Activated CD4-positive, alpha-beta T cell treated with anti-CD3 and anti-CD28 coated beads, Interleukin-2, amount 50 U/mL, for 4 hours (primary cell): ENCODE results near the gene THRA.
A peak's percentile ranks its signal among the peaks of the same experiment; 100 is the strongest.

ENCODE experiments used
- DNase-seq, 2 experiments: peaks; one replicate each; pipeline ENCODE4 v3.0.0-alpha.2; 2020

THRA gene, protein sequence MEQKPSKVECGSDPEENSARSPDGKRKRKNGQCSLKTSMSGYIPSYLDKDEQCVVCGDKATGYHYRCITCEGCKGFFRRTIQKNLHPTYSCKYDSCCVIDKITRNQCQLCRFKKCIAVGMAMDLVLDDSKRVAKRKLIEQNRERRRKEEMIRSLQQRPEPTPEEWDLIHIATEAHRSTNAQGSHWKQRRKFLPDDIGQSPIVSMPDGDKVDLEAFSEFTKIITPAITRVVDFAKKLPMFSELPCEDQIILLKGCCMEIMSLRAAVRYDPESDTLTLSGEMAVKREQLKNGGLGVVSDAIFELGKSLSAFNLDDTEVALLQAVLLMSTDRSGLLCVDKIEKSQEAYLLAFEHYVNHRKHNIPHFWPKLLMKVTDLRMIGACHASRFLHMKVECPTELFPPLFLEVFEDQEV

DNA sequence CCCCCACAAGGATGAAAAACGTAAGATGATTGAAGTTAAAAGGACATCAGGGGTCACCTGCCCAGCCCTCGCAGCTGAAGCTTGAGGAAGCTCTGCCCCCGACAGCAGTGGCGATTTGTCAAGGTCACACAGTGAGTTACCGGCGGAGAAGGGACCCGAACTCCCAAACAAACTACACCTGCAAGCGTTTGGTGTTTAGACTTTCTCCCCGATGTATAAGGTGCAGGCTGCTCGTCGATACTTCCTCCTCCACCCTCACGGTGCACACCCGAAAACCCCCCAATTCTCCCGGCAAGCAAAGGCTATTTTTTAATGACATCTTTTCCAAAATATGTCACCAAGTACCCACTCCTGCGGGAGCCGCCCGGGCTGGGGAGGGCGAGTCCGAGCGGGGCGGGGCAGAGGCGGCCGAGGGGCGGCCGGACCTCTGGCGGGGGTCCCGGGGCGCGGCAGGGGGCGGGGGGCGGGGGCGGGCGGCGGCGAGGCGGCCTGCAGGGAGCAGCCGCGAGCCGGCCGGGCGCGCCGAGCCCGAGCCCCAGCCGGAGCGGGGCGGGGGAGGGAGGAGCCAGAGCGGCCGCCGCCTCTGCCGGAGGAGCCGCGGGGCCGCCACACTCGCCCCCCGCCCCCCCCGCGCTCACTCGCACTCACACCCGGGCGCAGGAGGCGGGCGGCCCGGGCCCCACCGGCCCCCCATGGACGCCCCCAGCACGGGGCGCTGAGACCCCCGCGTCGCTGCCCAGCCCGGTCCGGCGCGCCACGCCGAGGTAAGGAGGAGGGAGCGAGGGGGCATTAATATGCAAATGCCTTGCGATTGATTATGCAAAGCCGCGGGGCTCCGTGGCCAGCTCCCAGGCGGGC is at the start of gene THRA:
TSS of gene THRA (plus strand) at position 637 of the 858 bp plus-strand sequence. CDS start 11,524 bp downstream, outside the sequence.
- peak; percentile 51 to 58 for DNase-seq

- no peak for DNase-seq
Observed at GRCh38 chr17:40014375-40014980, 48.3 kb upstream of the THRA start.

- no peak for DNase-seq
Observed at GRCh38 chr17:40015005-40015997, 47.5 kb upstream of the THRA start, which contains the start of gene CSF3. Gene CSF3, plus strand, starts transcription at chr17:40015440. Its CDS starts 35 bp downstream, at chr17:40015475.

GRCh38 chr17:40015998-40016985 is 46.5 kb upstream of the THRA start:
- DNase-seq: no peak

DNA sequence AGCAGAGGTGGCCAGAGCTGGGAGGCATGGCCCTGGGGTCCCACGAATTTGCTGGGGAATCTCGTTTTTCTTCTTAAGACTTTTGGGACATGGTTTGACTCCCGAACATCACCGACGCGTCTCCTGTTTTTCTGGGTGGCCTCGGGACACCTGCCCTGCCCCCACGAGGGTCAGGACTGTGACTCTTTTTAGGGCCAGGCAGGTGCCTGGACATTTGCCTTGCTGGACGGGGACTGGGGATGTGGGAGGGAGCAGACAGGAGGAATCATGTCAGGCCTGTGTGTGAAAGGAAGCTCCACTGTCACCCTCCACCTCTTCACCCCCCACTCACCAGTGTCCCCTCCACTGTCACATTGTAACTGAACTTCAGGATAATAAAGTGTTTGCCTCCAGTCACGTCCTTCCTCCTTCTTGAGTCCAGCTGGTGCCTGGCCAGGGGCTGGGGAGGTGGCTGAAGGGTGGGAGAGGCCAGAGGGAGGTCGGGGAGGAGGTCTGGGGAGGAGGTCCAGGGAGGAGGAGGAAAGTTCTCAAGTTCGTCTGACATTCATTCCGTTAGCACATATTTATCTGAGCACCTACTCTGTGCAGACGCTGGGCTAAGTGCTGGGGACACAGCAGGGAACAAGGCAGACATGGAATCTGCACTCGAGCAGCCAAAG is 45.2 kb upstream of the THRA start:
- DNase-seq: no peak

GRCh38 chr17:40018211-40019121 is 44.3 kb upstream of the THRA start:
- no peak for DNase-seq

DNA sequence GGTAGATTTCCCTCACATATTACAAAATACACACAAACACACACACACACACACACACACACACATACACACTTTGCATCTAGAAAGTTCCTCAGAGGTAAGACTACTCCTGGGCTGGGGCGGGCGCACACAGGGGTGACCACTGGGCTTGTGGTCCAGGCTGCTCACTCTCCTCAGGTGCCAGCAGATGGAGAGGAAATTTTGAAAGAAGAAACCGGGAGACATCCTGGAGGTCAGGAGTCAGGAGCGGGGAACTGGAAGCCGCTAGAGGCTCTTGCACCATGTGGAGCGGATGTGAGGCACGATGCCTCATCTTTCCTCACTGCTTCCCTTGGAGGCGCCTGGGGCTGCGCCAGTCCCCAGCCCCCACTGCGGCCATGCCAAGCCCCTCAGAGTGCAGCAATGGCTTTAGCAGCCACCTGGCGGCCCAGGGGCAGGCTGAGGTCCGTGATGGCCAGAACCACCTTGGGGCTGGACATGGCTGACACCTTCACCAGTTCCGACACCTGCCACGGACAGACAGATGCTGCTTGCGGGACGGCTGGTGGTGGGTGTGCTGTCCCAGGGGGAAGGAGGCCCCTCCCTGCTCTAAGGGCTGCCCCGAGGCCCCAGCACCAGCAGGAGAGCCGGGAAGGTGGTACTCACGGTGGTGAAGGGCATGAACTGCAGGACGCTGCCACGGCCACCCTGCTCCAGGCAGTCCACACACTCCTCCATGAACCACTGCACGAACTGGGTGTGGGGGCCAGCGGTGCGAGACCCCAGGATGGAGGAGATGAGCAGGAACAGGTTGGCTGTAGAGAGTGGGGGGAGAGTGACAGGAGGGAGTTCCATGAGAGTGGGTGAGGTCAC is 43.4 kb upstream of the THRA start:
- DNase-seq: no peak

DNA sequence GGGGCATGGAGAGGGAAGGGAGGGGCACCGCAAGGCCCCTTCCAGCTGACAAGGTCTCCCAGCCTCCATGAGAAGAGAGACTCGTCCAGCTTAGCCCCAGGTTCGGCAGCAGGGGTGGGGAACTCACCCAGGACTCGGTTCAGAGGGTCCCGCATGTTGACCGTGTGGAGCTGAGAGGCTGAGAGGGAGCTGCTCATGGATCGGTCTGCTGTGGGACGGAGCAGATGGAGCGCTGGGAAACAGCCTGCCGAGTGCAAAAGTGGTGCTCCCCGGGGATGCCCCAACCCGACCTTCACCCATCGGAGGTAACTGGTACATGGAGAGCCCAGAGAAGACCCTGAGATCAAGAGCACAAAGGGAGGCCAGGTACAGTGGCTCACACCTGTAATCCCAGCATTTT is 42.6 kb upstream of the THRA start:
- no peak for DNase-seq

GRCh38 chr17:40021451-40021971 is 41.3 kb upstream of the THRA start:
- DNase-seq: no peak

GRCh38 chr17:40022497-40022896 is 40.3 kb upstream of the THRA start:
- DNase-seq: no peak

DNA sequence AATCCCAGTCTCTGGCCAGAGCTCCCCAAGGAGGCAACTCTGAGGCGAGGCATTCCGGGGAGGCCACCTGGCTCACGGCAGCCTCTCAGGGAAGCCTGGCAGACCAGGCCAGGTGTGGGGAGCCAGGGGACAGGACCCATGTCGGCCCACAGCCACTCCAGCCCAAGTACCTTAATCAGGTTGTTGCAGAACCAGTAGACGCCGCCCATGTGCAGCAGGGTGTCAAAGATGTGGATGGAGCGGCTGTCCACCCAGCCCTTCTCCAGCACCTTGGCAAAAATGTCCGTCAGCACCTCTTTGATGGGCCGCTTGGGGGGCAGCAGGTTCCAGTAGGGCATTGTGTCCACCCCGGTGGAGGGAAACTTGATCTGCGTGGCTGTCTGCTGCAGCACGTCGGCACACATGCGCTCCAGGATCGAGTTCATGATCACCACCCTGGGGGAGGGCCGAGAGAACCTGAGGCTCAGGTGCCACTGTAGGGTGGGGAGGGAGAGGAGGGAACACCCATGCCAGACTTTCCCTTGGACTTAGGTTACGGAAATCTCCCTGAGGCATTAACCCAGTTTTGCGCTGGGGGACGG is 39.7 kb upstream of the THRA start:
- DNase-seq: no peak

- DNase-seq: no peak
Observed at GRCh38 chr17:40023590-40024292, 39.0 kb upstream of the THRA start.

DNA sequence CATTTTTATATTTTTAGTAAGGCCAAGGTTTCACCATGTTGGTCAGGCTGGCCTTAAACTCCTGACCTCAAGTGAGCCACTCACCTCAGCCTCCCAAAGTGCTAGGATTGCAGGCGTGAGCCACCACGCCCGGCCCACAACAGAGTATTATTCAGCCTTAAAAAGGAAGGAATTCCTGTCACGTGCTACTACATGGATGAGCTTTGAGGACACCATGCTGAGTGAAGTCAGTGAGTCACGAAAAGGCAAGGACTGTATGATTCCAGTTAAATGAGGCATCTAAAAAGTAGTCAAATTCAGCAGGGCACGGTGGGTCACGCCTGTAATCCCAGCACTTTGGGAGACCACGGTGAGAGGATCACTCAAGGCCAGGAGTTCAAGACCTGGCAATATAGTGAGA is 37.9 kb upstream of the THRA start:
- DNase-seq: no peak

GRCh38 chr17:40025559-40025958 is 37.2 kb upstream of the THRA start:
- no peak for DNase-seq

GRCh38 chr17:40025991-40026815 is 36.6 kb upstream of the THRA start:
- DNase-seq: peak; percentile 24 to 35
